HepG2 (cell line): ENCODE measurements around the gene IGSF8. TPM values are rescaled to one million over a fixed set of nuclear protein-coding genes. Genes with fewer than 3 reads are reported as not detected.

Experiments used
- ATAC-seq: fragments of 200-7000 bp; cut with Tn5 transposase; 3 replicates; pipeline ENCODE4 v1.9.1; 2020; ENCODE audit warnings: mild to moderate bottlenecking, moderate library complexity
- BruUV-seq: library from RNA; stranded (reverse); fragments of 400-500 nt; replicated peaks from 2 replicates; lab custom pipeline; 2021; lab: Mats Ljungman, UMichigan
- CTCF ChIA-PET: fragments of 300-600 bp; formaldehyde crosslinking; extraction: SDS; loops from one replicate; lab custom pipeline; 2021; ENCODE audit warnings: low total read pairs, inconsistent platforms, low intra/inter-chr PET ratio; lab: Yijun Ruan, JAX
- POLR2A ChIA-PET: fragments of 350-600 bp; sonication (Branson Sonifier 250); formaldehyde crosslinking; loops from one replicate; lab custom pipeline; 2020; ENCODE audit warnings: antibody characterized with exemption, inconsistent platforms; lab: Yijun Ruan, JAX
- DNase-seq: peaks from one replicate; pipeline ENCODE4 v3.0.0-alpha.2; 2015; ENCODE audit warnings: low spot score
- FAIRE-seq: peaks from 3 replicates; lab custom pipeline; 2011; peaks lifted over from hg19 to GRCh38; lab: Jason Lieb, UNC
- H2AFZ ChIP-seq: one replicate; pipeline ENCODE4 v1.6.1; 2011; ENCODE audit warnings: low read length, inconsistent platforms
- H3K27ac ChIP-seq: fragments of 300-600 bp; 3 replicates; pipeline ENCODE4 v1.8.0; 2011; ENCODE audit warnings: mixed run types, mild to moderate bottlenecking, mixed read lengths, low read length, inconsistent platforms; ENCODE audit not compliant: insufficient read depth; ENCODE audit errors: extremely low read length
- H3K27me3 ChIP-seq, 2 experiments: fragments of 200-600 bp in 1 of 2; 2 replicates in 1 of 2; 3 replicates in 1 of 2; pipeline versions ENCODE4 v1.6.0 to v1.8.0; 2011; ENCODE audit warnings: low read length in 2 of 2, mild to moderate bottlenecking in 2 of 2, moderate library complexity in 2 of 2, inconsistent platforms in 1 of 2; ENCODE audit not compliant: insufficient read depth in 2 of 2, control insufficient read depth in 1 of 2
- H3K36me3 ChIP-seq, 2 experiments: fragments of 200-600 bp in 1 of 2; replicated peaks in 1 of 2; 2 replicates in 1 of 2; 3 replicates in 1 of 2; pipeline versions ENCODE4 v1.5.1 to v1.8.0; 2011; ENCODE audit warnings: low read length in 2 of 2, inconsistent platforms in 1 of 2; ENCODE audit not compliant: insufficient read depth in 2 of 2, control insufficient read depth in 1 of 2
- H3K4me1 ChIP-seq: 2 replicates; pipeline ENCODE4 v1.5.1; 2012; ENCODE audit warnings: low read length, inconsistent platforms; ENCODE audit not compliant: insufficient read depth
- H3K4me2 ChIP-seq: 2 replicates; pipeline ENCODE4 v1.6.0; 2011; ENCODE audit warnings: low read depth, low read length, inconsistent platforms
- H3K4me3 ChIP-seq, 3 experiments: fragments of 200-600 bp in 1 of 3; sonication (generic), shearing (Covaris generic) in 1 of 3; replicated peaks in 1 of 3; 2 replicates each; pipeline ENCODE4 v1.5.1; 2011 to 2016; ENCODE audit warnings: low read length in 3 of 3, inconsistent platforms in 2 of 3, low read depth in 2 of 3, mild to moderate bottlenecking in 2 of 3, control low read depth in 1 of 3, mixed read lengths in 1 of 3; ENCODE audit not compliant: insufficient read depth in 1 of 3
- H3K79me2 ChIP-seq: one replicate; pipeline ENCODE4 v1.6.1; 2011; ENCODE audit warnings: low read length, inconsistent platforms; ENCODE audit not compliant: insufficient read depth
- H3K9ac ChIP-seq: 2 replicates; pipeline ENCODE4 v1.6.0; 2011; ENCODE audit warnings: mild to moderate bottlenecking, low read depth, low read length, inconsistent platforms; ENCODE audit not compliant: insufficient read depth
- H3K9me3 ChIP-seq: 2 replicates; pipeline ENCODE4 v1.5.1; 2012; ENCODE audit warnings: mild to moderate bottlenecking, low read length
- H4K20me1 ChIP-seq: 2 replicates; pipeline ENCODE4 v1.6.0; 2011; ENCODE audit warnings: inconsistent platforms, mild to moderate bottlenecking, low read length, moderate library complexity; ENCODE audit not compliant: insufficient read depth
- CAMTA2 ChIP-seq: sonication (generic); formaldehyde crosslinking; IDR thresholded peaks from 2 replicates; pipeline ENCODE4 v1.4.0; 2020; ENCODE audit warnings: mild to moderate bottlenecking, missing genetic modification reagents, borderline replicate concordance
- HOXA3 ChIP-seq: sonication (generic); formaldehyde crosslinking; IDR thresholded peaks from 2 replicates; pipeline ENCODE4 v1.5.0; 2020; ENCODE audit warnings: missing genetic modification reagents
- MAZ ChIP-seq, 2 experiments: sonication (generic) in 1 of 2; formaldehyde crosslinking in 1 of 2; IDR thresholded peaks; 2 replicates each; pipeline versions ENCODE4 v1.5.0 to v1.6.1; 2012 to 2020; ENCODE audit warnings: low read depth in 2 of 2, mild to moderate bottlenecking in 2 of 2, borderline replicate concordance in 1 of 2, improper control_type of control experiment in 1 of 2, low read length in 1 of 2, missing genetic modification reagents in 1 of 2, moderate library complexity in 1 of 2
- NFYC ChIP-seq: IDR thresholded peaks from 2 replicates; pipeline ENCODE4 v1.6.1; 2016; ENCODE audit warnings: missing genetic modification reagents, missing compliant biosample characterization
- NR3C1 ChIP-seq: sonication (generic); formaldehyde crosslinking; IDR thresholded peaks from 2 replicates; pipeline ENCODE4 v1.4.0; 2020; ENCODE audit warnings: missing genetic modification reagents
- POLR2AphosphoS5 ChIP-seq: IDR thresholded peaks from 2 replicates; pipeline ENCODE4 v1.6.1; 2012; ENCODE audit warnings: low read depth, low read length
- SALL1 ChIP-seq: sonication (generic); formaldehyde crosslinking; IDR thresholded peaks from 2 replicates; pipeline ENCODE4 v1.8.0; 2022; ENCODE audit warnings: mild to moderate bottlenecking, missing genetic modification reagents
- SNAPC2 ChIP-seq: sonication (generic); formaldehyde crosslinking; IDR thresholded peaks from 2 replicates; pipeline ENCODE4 v1.8.1; 2022; ENCODE audit warnings: mild to moderate bottlenecking, missing genetic modification reagents
- TCF7 ChIP-seq: sonication (generic); IDR thresholded peaks from 2 replicates; pipeline ENCODE4 v1.6.1; 2016; ENCODE audit warnings: antibody characterized with exemption, low read depth
- ZBTB21 ChIP-seq: sonication (generic); formaldehyde crosslinking; IDR thresholded peaks from 2 replicates; pipeline ENCODE4 v1.4.0; 2020; ENCODE audit warnings: missing genetic modification reagents
- ZBTB3 ChIP-seq: sonication (generic); formaldehyde crosslinking; IDR thresholded peaks from 2 replicates; pipeline ENCODE4 v1.4.0; 2020; ENCODE audit warnings: low read depth, mild to moderate bottlenecking, moderate library complexity, missing genetic modification reagents, borderline replicate concordance
- ZBTB42 ChIP-seq: sonication (generic); formaldehyde crosslinking; IDR thresholded peaks from 2 replicates; pipeline ENCODE4 v1.5.0; 2020; ENCODE audit warnings: mild to moderate bottlenecking, missing genetic modification reagents
- ZNF546 ChIP-seq: sonication (generic); formaldehyde crosslinking; conservative IDR thresholded peaks from 2 replicates; pipeline ENCODE4 v1.8.1; 2023; ENCODE audit warnings: mild to moderate bottlenecking, missing genetic modification reagents
- ZNF556 ChIP-seq: sonication (generic); formaldehyde crosslinking; IDR thresholded peaks from 2 replicates; pipeline ENCODE4 v1.4.0; 2020; ENCODE audit warnings: mild to moderate bottlenecking, missing genetic modification reagents, borderline replicate concordance
- ZNF616 ChIP-seq: sonication (generic); formaldehyde crosslinking; IDR thresholded peaks from 2 replicates; pipeline ENCODE4 v1.5.0; 2020; ENCODE audit warnings: low read depth, mild to moderate bottlenecking, missing genetic modification reagents
- WGBS: methylation state at CpG from one replicate; pipeline ENCODE4 v1.1.6; 2017; ENCODE audit warnings: low lambda C conversion rate; 5-methylcytosine and 5-hydroxymethylcytosine counted together
- in situ Hi-C: cut with HindIII; loops from 2 replicates; pipeline ENCODE4 v1.10.0; 2017; ENCODE audit warnings: low pct_unique_long_range_greater_than_20kb; ENCODE audit not compliant: extremely low pct_ligation_motif_present
- intact Hi-C: fragments of 100-400 bp; cut with micrococcal nuclease; formaldehyde crosslinking; loops from one replicate; pipeline ENCODE4 v1.10.0; 2022; ENCODE audit not compliant: unreplicated experiment
- polyA plus RNA-seq, 8 experiments: library from polyadenylated mRNA; depleted of rRNA in 3 of 8; stranded (reverse) in 7 of 8; unstranded in 1 of 8; fragments of >200 nt; fragmentation: Illumina TruSeq in 4 of 8; extraction: Trizol in 4 of 8; gene quantifications; 2 replicates each; pipeline versions ENCODE4 v1.2.1 to v1.2.3, GENCODE V29; 2011 to 2016; ENCODE audit warnings: low read depth in 4 of 8, missing spikeins in 1 of 8, mixed read lengths in 1 of 8; ENCODE audit not compliant: insufficient read depth in 1 of 8
- total RNA-seq, 5 experiments: library from RNA; depleted of rRNA; stranded (reverse); fragments of >200 nt; fragmentation: Illumina TruSeq; extraction: Trizol; gene quantifications; 2 replicates each; pipeline ENCODE4 v1.2.3, GENCODE V29; 2016; ENCODE audit warnings: low read depth in 1 of 5
- TF ChIP-seq, protein P1 (sequence below): sonication (generic); formaldehyde crosslinking; IDR thresholded peaks from 2 replicates; pipeline ENCODE4 v1.4.0; 2020; ENCODE audit warnings: mild to moderate bottlenecking, missing genetic modification reagents

The IGSF8 gene
- total and polyA plus RNA-seq, 2 of the 13 experiments (the other 11 are each of a cell fraction or from before 2014, with no cell fraction given): 24.0 to 41.0 TPM

GRCh38 chr1:160089883-160090282, 8.5 kb downstream of the IGSF8 start:
- Histone ChIP-seq H3K9ac (no peak overlapping the region), H3K4me3 (no peak overlapping the region), H3K9me3 (no peaks in the 10 kb centered on the region), H3K27me3 (no peaks in the 10 kb centered on the region), H3K4me1 (peaks cover 14% of the 10 kb centered on the region), H3K4me2 (no peak overlapping the region), H2AFZ (no peak overlapping the region), H4K20me1 (no peaks in the 10 kb centered on the region), H3K36me3 (peaks cover 10 to 13% of the 10 kb centered on the region in 2 experiments; a peak in 4 of 5 replicates), H3K27ac (no peak overlapping the region), H3K79me2 (no peaks in the 10 kb centered on the region)
- no peak for TF ChIP-seq CAMTA2 (CRISPR knock-in tag)
- TF ChIP-seq NFYC (CRISPR knock-in tag): no peak
- no peak for TF ChIP-seq ZBTB21 (CRISPR knock-in tag)
- no peak for TF ChIP-seq ZBTB42 (CRISPR knock-in tag)
- no peak for TF ChIP-seq ZBTB3 (CRISPR knock-in tag)
- TF ChIP-seq HOXA3 (CRISPR knock-in tag): no peak
- no peak for TF ChIP-seq SNAPC2 (CRISPR knock-in tag)
- CTCF ChIA-PET: no interaction called here
- no peak for DNase-seq
- WGBS: 61% methylated on average over 2 of the region's 3 CpGs
- no TSS peak for BruUV-seq
- intact Hi-C loops (no loop called here), in situ Hi-C loops (no loop called here)
- no peak for ATAC-seq
- FAIRE-seq: no peak
- POLR2A ChIA-PET: interaction anchor here (1.8 kb wide), 1 partner anchor 9 kb away, joined by 6 read pairs; the partner anchor contains the start of gene IGSF8

DNA sequence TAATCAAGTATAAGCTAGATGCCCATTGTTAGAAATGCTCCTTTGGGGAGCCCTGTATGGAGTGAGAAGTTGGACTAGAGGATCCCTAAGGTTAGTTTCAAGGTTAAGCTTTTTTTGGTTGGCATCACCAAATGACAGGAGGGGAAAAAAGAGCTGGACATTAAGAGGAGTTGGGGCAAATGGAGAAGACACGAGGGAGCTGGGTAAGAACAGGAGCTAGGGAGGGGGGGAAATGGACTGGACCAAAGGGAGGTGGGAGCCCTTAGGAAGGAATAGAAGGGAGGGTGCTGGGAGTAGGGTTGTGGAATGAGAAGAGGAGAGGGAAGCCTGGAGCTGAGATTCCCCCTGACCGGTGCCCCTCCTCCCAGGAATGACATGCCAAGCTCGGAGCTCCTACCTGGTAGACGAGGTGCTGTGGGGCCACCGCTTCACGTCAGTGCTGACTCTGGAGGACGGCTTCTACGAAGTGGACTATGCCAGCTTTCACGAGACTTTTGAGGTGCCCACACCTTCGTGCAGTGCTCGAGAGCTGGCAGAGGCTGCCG, 11.2 kb downstream of the IGSF8 start:
- H3K79me2 ChIP-seq: no peaks in the 10 kb centered on the region
- no peak overlapping the region for H3K4me3 ChIP-seq
- peaks cover 4 to 11% of the 10 kb centered on the region in 2 experiments; a peak in 3 of 5 replicates for H3K36me3 ChIP-seq
- H3K9me3 ChIP-seq: no peaks in the 10 kb centered on the region
- ChIA-PET POLR2A (interaction anchor here (0.8 kb wide), 1 partner anchor 10 kb away, joined by 3 read pairs; no protein-coding TSS in a partner anchor), CTCF (no interaction called here)
- FAIRE-seq (no peak), DNase-seq (no peak), ATAC-seq (no peak)
- no TSS peak for BruUV-seq
- no peak overlapping the region for H3K9ac ChIP-seq
- no peak overlapping the region for H3K27ac ChIP-seq
- H3K27me3 ChIP-seq: no peaks in the 10 kb centered on the region
- no peaks in the 10 kb centered on the region for H4K20me1 ChIP-seq
- 93% methylated on average over 8 of the region's 12 CpGs for WGBS
- intact Hi-C loops (no loop called here), in situ Hi-C loops (no loop called here)
- H3K4me1 ChIP-seq: no peaks in the 10 kb centered on the region
- H2AFZ ChIP-seq: no peak overlapping the region
- no peak overlapping the region for H3K4me2 ChIP-seq
- no peak for TF ChIP-seq ZNF556 (CRISPR knock-in tag)
- TF ChIP-seq ZNF546: no peak
- TF ChIP-seq POLR2AphosphoS5: no peak
- TF ChIP-seq MAZ (IDR thresholded peaks at IDR 0.05; ENCODE audit: borderline replicate concordance, low read depth, low read length): no peak
- no peak for TF ChIP-seq MAZ (CRISPR knock-in tag; IDR thresholded peaks at IDR 0.05; ENCODE audit: low read depth)
- TF ChIP-seq TCF7: no peak
- no peak for TF ChIP-seq ZNF616 (CRISPR knock-in tag)
- TF ChIP-seq SALL1 (CRISPR knock-in tag): no peak
- TF ChIP-seq, protein P1, sequence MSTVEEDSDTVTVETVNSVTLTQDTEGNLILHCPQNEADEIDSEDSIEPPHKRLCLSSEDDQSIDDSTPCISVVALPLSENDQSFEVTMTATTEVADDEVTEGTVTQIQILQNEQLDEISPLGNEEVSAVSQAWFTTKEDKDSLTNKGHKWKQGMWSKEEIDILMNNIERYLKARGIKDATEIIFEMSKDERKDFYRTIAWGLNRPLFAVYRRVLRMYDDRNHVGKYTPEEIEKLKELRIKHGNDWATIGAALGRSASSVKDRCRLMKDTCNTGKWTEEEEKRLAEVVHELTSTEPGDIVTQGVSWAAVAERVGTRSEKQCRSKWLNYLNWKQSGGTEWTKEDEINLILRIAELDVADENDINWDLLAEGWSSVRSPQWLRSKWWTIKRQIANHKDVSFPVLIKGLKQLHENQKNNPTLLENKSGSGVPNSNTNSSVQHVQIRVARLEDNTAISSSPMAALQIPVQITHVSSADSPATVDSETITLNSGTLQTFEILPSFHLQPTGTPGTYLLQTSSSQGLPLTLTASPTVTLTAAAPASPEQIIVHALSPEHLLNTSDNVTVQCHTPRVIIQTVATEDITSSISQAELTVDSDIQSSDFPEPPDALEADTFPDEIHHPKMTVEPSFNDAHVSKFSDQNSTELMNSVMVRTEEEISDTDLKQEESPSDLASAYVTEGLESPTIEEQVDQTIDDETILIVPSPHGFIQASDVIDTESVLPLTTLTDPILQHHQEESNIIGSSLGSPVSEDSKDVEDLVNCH (CRISPR knock-in tag): no peak
- TF ChIP-seq NR3C1: no peak
